Central memory CD4-positive, alpha-beta T cell (primary cell): ENCODE measurements around the gene ATAD1.
"Not testable (repeated sequence)": the region's sequence is repeated elsewhere in the genome, so short reads cannot be mapped to it uniquely, and the experiment has no call there.

Experiments
- DNase-seq: peaks from one replicate; pipeline ENCODE4 v3.0.0; 2022

The ATAD1 gene

DNA sequence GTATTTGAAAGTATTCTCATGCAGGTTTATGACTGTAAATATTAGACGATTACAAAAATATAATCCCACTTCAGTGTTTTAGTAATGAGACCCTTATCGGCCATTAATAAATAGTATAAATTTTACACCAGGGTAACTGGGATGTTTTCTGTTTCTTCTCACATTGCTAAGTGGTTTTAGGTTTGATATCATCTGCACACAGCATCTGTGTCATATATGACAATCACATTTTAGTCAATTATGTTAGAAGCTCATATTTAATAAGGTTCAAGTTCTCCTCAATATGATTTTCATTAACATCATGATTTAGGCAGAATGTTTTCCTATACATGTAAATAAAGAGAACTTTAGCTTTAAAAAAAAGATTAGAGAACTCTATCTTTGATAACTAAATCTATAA lies 66.8 kb downstream of the ATAD1 start:
- no peak for DNase-seq

DNA sequence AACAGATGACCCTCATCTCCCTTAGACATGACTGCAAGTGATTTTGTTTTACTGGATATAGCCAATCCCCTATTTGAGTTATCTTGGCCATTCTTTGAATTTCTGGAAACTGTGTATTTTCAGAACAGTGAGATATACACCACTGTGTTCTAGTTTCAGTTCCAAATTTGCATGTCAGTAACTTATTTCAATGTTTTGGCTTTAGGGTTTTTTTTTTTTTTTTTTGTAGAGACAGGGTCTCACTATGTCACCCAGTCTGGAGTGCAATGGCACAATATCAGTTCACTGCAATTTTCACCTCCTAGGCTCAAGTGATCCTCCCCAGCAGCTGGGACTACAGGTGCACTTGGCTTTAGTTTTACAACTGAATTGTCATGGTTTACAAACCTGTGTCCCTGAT lies 67.2 kb downstream of the ATAD1 start:
- DNase-seq: no peak

DNA sequence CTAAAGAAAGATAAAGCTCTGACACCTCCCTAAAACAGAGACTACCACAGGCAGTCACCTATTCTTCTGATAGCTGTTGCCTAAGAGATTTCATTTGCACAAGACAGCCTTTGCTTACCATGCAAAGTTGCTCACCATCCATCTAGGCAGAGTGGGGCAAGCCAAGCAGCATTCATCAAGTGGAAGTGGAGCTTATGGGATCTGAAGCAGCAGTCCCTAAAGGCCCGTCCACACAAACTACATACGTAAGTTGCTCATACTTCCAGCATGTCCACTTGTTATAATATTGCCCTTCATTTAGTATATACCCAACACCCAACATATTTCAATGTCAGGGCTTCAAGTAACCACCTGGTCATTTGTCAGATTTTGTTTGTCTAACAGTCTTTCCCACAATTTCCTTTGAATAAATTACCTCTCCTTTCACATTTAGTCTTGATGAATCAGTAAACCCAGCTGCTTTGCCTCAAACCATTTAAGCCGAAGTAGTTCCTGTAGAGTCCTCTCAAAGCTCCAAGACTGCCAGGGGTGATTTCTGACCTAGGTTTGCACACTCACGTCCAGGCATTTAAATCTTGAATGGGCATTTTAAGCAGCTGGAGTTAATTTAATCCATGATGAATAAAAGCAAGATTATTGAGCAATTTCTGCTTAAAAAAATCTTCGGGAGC lies 67.9 kb downstream of the ATAD1 start:
- DNase-seq: no peak

DNA sequence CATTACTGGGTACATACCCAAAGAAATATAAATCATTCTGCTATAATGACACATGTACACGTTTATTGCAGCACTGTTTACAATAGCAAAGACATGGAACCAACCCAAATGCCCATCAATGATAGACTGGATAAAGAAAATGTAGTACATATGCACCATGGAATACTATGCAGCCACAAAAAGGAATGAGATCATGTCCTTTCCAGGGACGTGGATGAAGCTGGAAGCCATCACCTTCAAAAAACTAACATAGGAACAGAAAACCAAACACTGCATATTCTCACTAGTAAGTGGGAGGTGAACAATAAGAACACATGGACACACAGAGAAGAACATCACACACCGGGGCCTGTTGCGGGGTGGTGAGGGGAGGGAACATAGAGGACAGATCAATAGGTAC lies 69.8 kb downstream of the ATAD1 start:
- not testable (repeated sequence) for DNase-seq

DNA sequence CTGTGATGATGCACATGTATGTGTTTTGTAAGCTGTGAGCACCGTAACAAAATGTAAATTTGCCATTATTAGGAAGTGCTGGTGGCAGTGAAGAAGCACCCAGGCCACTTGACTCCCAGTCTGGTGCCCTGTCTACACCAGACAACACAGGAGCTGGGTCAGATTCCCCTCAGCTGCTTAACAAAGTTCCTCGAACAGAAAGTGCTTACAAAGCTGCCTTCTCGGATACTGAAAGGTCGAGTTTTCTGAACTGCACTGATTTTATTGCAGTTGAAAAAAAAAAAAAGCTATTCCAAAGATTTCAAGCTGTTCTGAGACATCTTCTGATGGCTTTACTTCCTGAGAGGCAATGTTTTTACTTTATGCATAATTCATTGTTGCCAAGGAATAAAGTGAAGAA lies 71.1 kb downstream of the ATAD1 start:
- DNase-seq: no peak

DNA sequence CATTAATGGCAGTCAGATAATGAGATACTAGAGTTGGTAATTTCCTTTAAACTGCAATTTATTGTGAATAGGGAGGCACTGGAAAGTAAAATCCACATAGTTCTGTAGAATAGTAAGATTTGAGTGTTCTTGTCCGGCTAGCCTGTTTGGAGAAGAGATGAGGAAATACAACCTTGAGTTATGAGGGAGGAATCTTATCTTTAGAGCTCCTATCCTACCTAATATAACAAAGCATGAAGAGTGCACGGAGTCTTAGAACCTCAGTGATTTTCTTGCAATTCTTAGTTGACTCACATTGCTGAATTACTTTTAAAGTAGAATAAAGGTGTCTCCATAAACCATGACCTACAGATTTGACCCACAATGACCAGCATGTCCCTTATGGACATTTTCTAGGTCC lies 73.4 kb downstream of the ATAD1 start:
- no peak for DNase-seq

DNA sequence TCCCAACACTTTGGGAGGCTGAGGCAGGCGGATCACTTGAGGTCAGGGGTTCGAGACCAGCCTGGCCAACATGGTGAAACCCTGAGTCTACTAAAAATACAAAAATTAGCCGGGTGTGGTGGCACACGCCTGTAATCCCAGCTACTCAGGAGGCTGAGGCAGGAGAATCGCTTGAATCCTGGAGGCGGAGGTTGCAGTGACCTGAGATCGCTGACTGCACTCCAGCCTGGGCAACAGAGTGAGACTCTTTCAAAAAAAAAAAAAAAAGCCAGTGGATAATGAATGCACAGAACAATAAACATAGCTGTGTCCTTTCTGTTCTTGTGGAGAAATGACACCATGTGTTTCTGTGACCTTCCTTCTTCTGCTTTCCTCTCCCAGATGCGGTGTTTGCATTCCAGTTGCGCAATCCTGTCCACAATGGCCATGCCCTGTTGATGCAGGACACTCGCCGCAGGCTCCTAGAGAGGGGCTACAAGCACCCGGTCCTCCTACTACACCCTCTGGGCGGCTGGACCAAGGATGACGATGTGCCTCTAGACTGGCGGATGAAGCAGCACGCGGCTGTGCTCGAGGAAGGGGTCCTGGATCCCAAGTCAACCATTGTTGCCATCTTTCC lies 74.9 kb downstream of the ATAD1 start:
- DNase-seq: not testable (repeated sequence)

DNA sequence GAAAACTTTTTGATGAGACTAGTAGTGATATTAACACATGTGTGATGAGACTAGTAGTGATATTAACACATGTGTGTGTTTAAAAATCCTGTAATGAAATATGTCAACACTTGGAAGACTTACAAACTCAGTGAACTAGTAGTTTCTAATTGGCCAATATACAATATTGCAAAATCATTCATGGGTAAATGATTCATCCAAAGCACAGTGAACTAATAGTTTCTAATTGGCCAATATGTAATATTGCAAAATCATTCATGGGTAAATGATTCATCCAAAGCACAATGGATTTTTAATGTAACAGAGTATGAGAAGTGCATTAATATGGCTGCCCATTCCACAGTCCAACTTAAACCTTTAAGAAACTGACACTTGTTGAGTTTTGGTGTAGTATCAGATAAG lies 77.8 kb downstream of the ATAD1 start:
- no peak for DNase-seq

DNA sequence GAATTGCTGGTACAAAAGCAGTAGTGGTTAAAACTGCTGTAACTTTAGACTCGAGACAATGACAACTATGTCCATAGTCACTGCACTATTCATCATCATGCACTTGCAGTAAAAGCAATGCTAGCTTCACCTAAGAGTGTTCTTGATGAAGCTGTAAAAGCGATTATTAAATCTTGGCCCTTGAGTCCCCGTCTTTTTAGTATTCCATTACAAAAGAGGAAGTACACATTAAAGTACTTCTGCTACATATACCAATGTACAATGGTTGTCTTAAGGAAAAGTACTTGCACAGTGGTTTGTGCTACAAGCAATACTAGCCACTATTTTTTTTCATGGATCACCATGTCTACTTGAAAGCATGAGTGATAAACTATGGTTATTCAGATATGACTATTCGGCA lies 78.3 kb downstream of the ATAD1 start:
- no peak for DNase-seq

DNA sequence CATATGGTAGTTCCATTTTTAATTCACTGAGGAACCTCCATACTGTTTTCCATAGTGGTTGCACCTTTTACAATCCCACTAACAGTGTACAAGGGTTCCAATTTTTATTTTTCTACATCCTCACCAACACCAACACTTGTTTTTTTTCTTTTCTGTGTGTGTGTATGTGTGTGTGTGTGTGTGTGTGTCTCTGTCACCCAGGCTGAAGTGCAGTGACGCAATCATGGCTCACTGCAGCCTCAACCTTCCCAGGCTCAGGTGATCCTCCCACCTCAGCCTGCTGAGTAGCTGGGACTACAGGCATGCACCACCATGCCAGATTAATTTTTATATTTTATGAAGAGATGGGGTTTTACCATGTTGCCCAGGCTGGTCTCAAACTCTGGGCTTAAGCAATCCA lies 79.8 kb downstream of the ATAD1 start:
- DNase-seq: not testable (repeated sequence)

DNA sequence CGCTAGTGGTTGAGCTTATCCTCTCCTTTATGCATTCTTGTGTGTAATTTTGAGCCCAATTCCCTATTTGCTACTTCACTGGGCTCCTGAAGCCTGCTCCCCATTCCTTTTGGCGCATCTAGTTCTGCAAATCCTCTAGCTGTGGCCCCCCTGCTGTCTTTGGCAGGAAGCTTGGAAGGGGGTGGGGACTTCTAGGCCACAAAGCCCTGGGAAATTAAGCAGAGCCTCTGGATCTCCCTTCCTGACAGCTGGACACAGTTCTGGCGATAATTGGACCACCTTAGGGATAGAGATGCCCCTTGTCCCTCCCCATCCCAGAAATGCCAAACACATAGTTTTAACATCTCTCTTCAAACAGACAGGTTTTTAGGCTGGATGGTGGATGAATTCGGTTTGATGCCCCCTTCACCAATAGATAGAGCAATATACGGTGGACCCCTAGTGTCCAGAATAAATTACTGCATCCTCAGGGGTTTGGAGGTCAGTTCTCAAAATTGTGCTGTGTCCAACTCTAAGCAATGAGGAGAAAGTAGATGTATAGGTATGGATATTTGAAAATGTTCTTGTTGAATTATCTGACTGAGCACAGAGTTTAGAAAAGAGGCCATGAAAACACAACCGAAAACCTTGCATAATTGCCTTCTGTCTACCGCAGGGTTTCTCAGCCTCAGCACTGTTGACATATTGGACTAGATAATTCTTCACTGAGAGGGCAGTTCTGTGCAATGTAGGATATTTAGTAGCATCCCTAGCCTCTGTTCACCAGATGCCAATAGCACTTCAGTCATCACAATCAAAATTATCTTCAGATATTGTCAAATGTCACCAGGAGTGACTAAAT lies 82.8 kb downstream of the ATAD1 start:
- no peak for DNase-seq

DNA sequence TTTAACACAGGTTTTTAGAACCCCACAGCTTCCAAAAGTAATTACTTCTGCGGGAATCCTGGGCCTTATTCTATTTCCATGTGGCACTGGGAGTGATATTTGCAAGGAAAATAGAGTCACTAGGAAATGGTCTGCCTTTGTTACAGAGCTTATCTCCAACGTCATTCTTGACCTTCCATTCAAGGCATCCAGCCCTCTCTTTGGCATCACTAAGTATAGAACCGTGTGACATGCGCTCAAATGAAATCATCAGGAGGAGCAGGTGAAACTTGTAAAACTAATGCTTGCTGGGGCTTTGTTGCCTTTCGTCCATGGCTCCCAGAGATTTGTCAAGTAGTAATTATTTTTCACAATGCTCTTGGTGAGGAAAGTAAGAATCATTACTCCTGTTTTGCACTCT lies 84.9 kb downstream of the ATAD1 start:
- no peak for DNase-seq

DNA sequence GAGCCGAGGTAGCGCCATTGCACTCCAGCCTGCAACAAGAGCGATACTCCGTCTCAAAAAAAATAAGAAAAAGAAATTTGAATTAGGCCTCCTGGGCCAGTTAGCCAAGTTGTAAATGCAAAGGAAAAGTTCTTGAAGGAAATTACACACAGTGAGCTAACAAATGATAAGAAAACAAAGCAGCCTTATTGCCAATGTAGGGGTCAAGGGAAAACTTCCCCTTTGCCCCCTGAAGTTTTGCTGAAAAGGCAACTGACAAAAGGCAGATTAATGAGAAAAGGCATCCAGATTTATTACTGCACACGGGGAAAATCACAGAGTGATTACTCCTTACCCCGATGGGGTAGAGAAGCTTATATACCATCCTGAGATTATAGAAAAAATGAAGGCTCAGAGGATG lies 88.1 kb downstream of the ATAD1 start:
- no peak for DNase-seq

DNA sequence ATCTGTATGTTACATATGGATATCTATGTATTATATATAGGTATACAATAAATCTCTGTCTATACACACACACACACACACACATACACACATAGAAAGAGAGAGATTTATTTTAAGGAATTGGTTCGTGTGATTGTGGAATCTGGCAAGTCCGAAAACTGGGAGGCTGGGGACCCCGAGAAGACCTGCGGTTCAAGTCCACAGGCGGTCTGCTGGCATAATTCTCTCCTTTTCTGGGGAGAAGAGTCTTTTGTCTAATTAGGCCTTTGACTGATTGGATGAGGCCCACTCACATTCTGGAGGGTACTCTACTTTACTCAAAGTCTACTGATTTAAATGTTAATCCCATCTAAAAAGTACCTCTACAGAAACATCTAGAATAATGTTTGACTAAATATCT lies 93.2 kb downstream of the ATAD1 start:
- no peak for DNase-seq

DNA sequence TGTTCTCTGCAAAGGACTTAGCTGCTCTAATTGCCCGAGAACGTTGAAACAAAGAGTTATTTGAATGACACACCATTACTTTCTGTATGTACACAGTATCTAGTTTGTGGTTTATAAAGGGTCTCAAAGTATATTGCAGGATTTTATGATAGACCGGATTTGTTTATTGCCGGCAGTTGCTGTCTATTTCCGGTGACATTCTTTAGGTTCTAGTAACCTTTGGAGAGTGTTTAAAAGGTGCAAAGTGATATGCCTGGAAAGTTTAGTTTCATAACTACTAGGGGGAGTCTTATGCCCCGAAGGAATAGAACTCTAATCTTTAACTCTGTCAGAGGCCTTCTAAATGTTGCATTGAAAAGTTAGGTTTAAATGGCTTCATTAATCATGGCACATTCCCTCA lies 94.5 kb downstream of the ATAD1 start:
- DNase-seq: no peak

DNA sequence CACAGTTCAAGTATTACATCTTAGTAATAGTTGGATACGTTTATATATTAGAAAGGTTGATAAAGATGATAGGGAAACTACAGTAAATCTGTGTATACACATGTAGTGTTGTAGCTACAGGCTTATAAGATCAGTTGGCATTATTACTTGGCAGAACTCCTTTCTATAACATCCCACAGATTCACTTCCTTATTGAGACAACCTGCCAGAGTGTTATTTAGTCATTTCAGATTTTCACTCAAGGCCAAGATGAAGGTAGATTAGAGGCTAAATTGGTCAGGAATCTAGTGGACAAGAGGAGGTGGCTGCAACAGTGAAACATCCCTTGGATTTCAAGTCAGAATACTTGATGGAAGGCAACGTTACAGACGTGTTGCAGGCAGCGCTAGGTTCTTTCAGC lies 95.3 kb downstream of the ATAD1 start:
- no peak for DNase-seq

DNA sequence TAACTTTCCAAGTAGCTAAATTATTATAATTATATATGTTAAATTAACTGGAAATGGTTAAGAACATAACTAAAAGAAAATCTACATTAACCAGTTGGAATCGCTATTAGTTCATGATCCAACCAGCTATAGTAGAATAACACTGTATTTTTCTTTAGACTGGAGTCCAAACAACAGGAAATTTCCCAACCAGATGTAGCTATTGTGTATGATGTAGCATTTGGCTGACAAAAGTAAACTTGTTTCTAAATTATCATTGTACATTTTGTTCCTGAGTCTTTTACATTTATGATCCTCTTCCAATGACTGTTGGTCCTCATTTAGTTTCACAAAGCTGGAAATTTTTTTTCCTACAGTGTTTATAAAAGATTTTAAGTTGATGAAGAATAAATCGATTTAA lies 96.2 kb downstream of the ATAD1 start:
- no peak for DNase-seq

DNA sequence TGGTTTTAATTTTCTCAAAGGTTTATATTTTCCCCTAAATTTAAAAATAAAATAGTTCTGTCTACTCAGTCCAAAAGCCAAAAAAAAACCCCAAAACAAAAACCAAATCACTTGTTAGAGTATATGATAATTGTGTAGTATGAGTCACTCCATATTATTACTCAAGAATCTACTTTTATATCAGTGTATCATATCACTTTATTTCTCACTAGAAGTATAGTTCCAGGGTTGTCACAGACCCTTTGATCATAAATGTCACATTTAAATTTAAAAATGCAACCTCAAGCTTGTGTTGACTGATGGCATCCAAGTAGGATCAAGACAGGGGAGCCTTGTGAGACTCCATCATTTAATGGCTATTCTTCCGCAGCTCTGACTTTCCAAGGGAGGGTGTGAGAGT lies 97.4 kb downstream of the ATAD1 start:
- no peak for DNase-seq

DNA sequence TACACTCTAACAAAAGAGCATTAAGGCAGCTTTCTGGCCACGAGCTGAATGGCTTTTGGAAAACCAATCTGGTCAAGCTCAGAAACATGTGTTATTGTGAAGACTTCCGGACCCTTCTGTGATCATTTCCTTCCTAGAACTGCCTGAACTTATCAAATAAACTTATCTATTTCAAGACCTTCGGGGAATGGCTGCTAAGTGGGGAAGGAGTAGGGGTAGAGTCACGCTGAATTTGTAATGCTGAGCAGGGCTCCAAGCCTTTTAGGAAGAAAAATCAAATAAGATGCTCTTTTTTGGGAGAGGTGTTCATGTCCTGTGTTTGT lies 101.7 kb downstream of the ATAD1 start:
- no peak for DNase-seq

DNA sequence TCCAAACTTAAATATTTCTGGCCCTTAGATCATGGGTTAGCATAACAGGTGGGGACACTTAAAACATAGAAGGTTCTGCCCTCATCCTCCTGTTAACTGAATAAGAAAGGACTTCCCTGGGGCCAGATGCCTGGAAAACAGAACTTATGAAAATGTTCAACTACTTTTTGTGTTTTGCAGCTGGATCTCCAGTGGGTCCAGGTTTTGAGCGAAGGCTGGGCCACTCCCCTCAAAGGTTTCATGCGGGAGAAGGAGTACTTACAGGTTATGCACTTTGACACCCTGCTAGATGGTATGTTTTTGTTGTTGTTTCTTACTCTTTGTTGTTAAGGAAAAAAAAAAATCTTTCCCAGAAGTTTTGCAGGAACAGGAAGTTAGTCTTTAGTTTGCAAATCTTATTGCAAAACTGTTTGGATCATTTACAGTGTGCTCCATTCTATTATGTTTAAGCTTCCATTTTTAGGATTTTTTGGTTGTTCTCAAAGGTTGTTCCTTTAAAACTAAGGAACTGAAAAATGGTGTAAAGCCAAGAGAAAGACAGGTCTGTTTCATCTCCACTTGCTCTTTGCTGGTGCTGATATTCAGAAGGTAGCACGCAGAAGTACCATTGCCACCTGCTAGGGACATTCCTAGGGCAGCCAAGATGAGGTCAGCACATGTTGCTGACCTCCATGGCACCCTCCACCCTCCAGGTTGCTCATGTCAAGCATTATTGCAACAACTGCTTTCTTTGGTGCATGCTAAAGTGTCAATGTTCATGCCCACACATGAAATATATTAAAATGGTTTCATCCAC lies 102.3 kb downstream of the ATAD1 start:
- DNase-seq: no peak

DNA sequence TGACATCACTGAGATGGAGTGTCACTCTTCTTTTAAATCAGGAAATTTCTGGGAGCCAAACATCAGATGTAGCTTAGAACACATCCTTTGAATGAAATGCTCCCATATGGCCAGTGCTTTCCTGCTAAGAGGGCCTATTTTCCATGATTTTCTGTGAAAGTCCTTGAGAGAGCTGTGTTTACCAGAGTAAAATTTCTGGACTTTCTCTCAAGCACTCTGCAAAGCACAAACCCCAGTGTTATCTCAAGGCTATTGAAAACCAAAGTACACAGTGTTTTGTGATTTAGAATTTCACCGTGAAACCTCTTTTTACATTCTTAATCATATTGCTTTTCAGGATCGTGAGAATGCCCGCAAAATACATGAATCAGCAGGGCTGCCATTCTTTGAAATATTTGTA lies 104.3 kb downstream of the ATAD1 start:
- DNase-seq: no peak

DNA sequence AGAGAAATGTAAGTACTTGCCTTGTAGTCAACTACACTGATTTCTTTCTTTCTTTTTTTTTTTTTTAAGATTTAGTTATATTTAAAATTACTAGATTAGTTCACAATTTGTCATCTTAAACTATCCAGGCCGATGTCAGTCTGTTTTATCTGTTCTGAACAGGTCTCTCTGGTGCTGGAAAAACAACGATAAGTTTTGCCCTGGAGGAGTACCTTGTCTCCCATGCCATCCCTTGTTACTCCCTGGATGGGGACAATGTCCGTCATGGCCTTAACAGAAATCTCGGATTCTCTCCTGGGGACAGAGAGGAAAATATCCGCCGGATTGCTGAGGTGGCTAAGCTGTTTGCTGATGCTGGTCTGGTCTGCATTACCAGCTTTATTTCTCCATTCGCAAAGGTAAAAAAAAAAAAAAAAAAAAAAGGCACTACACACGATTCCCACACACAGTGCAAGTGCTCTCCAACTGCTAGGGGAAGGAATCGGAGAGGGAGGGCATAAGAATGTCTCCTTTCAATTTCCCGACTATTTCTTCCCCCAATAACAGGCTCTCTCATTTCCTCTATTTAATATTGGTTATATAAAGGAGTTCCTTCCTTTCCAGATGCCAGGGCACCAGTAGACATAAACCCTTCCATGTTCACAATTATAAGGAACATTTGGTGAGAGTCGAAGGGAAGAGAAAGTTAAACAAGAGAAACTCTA lies 105.0 kb downstream of the ATAD1 start:
- DNase-seq: no peak

DNA sequence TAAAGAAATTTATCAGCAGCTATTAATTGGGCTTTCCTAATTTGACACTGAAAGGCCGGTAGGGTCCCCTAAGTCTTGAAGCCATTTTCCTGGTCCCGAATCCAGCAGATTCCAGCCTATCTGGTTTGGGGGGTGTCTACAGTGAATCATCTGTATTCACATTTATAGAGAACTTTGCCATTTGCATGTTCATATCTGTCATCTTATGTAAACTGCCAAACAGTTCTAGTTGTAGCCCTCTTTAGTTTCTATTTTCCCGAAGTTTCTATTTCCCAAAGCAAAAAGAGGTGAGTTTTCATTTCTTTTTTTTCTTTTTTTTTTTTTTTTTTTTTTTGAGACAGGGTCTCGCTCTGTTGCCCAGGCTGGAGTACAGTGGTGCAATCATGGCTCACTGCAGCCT lies 110.8 kb downstream of the ATAD1 start:
- DNase-seq: no peak
